Measurements from ENCODE around the gene PPP3CA. TPM values are rescaled to one million over a fixed set of nuclear protein-coding genes. Genes with fewer than 3 reads are reported as not detected.

The PPP3CA gene
- total RNA-seq, 1 experiment from 2014 or later = 133 TPM

- peak; percentile 40; the same call in 1 of the 2 replicates for ATAC-seq
- Histone ChIP-seq H2AFZ (ENCODE audit: low read depth, low read length, poor library complexity, severe bottlenecking) (peak overlapping the region; percentile 78), H3K27ac (ENCODE audit: low read depth, low read length) (peak overlapping the region; percentile 1; the same call in 1 of the 2 replicates), H3K9ac (ENCODE audit: low read length) (no peak overlapping the region), H3K79me2 (ENCODE audit: insufficient read depth, low read length) (no peaks in the 10 kb centered on the region), H4K20me1 (ENCODE audit: insufficient read depth) (no peaks in the 10 kb centered on the region), H3K27me3 (ENCODE audit: insufficient read depth, low read length) (no peaks in the 10 kb centered on the region), H3K4me1 (ENCODE audit: control insufficient read depth in 1 of 2, insufficient read depth in 2 of 2, low read length in 2 of 2) (peaks cover 0 to 15% of the 10 kb centered on the region in 2 experiments; a peak in 2 of 4 replicates), H3K36me3 (ENCODE audit: control insufficient read depth in 1 of 2, insufficient read depth in 2 of 2, low read length in 2 of 2) (no peaks in the 10 kb centered on the region), H3K9me2 (ENCODE audit: insufficient read depth) (no peaks in the 10 kb centered on the region), H3K4me3 (replicated peaks in 1 of 2; ENCODE audit: low read depth in 1 of 2, low read length in 2 of 2) (no peak overlapping the region), H3K9me3 (ENCODE audit: control insufficient read depth in 1 of 2, insufficient read depth in 1 of 2, low read depth in 1 of 2, low read length in 2 of 2) (no peaks in the 10 kb centered on the region), H3K4me2 (ENCODE audit: low read length) (peak overlapping the region; percentile 45)
- intact Hi-C loops (cut with micrococcal nuclease) = no loop called here
- CTCF ChIA-PET = no interaction called here
- no TSS peak for BruUV-seq (replicated peaks)
- no peak for DNase-seq (ENCODE audit: low read depth, low spot score)
- RAD21 ChIA-PET (ENCODE audit: low non-redundant PET in 1 of 2, low total read pairs in 2 of 2, uncharacterized antibody in 2 of 2, unreplicated experiment in 2 of 2) = no interaction called here
- POLR2A ChIA-PET = no interaction called here
- TF ChIP-seq CEBPB (IDR thresholded peaks at IDR 0.05; ENCODE audit: low read depth) (0 out of 2 replicates have a peak, but pooled peaks have one; percentile 23), SRF (IDR thresholded peaks at IDR 0.05; ENCODE audit: low read depth) (no peak), FOSL1 (IDR thresholded peaks at IDR 0.05; ENCODE audit: low read depth) (peak; percentile 37; the same call in 1 of the 2 replicates), MAX (IDR thresholded peaks at IDR 0.05) (0 out of 2 replicates have a peak, but pooled peaks have one; percentile 10), POLR2A (IDR thresholded peaks at IDR 0.05; ENCODE audit: borderline replicate concordance, extremely low read depth, insufficient read depth, insufficient read length) (no peak), CBX3 (IDR thresholded peaks at IDR 0.05; ENCODE audit: low read depth) (peak; percentile 41; the same call in 1 of the 2 replicates), JUND (IDR thresholded peaks at IDR 0.05) (peak; percentile 39; the same call in 1 of the 2 replicates), POLR2AphosphoS5 (IDR thresholded peaks at IDR 0.05; ENCODE audit: low read depth, low read length) (no peak), SP1 (IDR thresholded peaks at IDR 0.05; ENCODE audit: low read depth) (peak; percentile 43; the same call in 1 of the 2 replicates), YY1 (IDR thresholded peaks at IDR 0.05; ENCODE audit: extremely low read depth, insufficient replicate concordance, low read depth, low read length) (no peak)
Measured at GRCh38 chr4:101367201-101367600, 19.9 kb upstream of the PPP3CA start.

GRCh38 chr4:101366331-101366730 is 19.0 kb upstream of the PPP3CA start:
- H4K20me1 ChIP-seq (ENCODE audit: insufficient read depth) = no peaks in the 10 kb centered on the region
- intact Hi-C loops (cut with micrococcal nuclease) = no loop called here
- no peak for TF ChIP-seq SIN3A (IDR thresholded peaks at IDR 0.05; ENCODE audit: low read depth)
- no peak for TF ChIP-seq MAX (IDR thresholded peaks at IDR 0.05)
- no peak for TF ChIP-seq YY1 (IDR thresholded peaks at IDR 0.05; ENCODE audit: extremely low read depth, insufficient replicate concordance, low read depth, low read length)
- TF ChIP-seq SP1 (IDR thresholded peaks at IDR 0.05; ENCODE audit: low read depth) = no peak
- TF ChIP-seq JUND (IDR thresholded peaks at IDR 0.05) = no peak
- no peak for TF ChIP-seq CBX3 (IDR thresholded peaks at IDR 0.05; ENCODE audit: low read depth)
- no peak for TF ChIP-seq EZH2 (IDR thresholded peaks at IDR 0.05)
- no peak for TF ChIP-seq REST (IDR thresholded peaks at IDR 0.05; ENCODE audit: low read depth)
- no peak for TF ChIP-seq FOSL1 (IDR thresholded peaks at IDR 0.05; ENCODE audit: low read depth)
- TF ChIP-seq ZBTB33 (IDR thresholded peaks at IDR 0.05; ENCODE audit: extremely low read depth, insufficient replicate concordance, low read length) = no peak
- no peak for TF ChIP-seq POLR2AphosphoS5 (IDR thresholded peaks at IDR 0.05; ENCODE audit: low read depth, low read length)
- TF ChIP-seq SRF (IDR thresholded peaks at IDR 0.05; ENCODE audit: low read depth) = no peak

More at GRCh38 chr4:101366331-101366730, 19.0 kb upstream of the PPP3CA start:
- ChIA-PET RAD21 (ENCODE audit: low non-redundant PET in 1 of 2, low total read pairs in 2 of 2, uncharacterized antibody in 2 of 2, unreplicated experiment in 2 of 2) (no interaction called here), CTCF (no interaction called here), POLR2A (no interaction called here)
- Histone ChIP-seq H3K9me3 (ENCODE audit: control insufficient read depth in 1 of 2, insufficient read depth in 1 of 2, low read depth in 1 of 2, low read length in 2 of 2) (no peaks in the 10 kb centered on the region), H3K9me2 (ENCODE audit: insufficient read depth) (no peaks in the 10 kb centered on the region), H3K27ac (ENCODE audit: low read depth, low read length) (no peak overlapping the region), H3K27me3 (ENCODE audit: insufficient read depth, low read length) (no peaks in the 10 kb centered on the region), H3K4me3 (replicated peaks in 1 of 2; ENCODE audit: low read depth in 1 of 2, low read length in 2 of 2) (no peak overlapping the region), H3K4me2 (ENCODE audit: low read length) (no peak overlapping the region), H3K36me3 (ENCODE audit: control insufficient read depth in 1 of 2, insufficient read depth in 2 of 2, low read length in 2 of 2) (no peaks in the 10 kb centered on the region), H3K79me2 (ENCODE audit: insufficient read depth, low read length) (no peaks in the 10 kb centered on the region), H3K9ac (ENCODE audit: low read length) (no peak overlapping the region), H3K4me1 (ENCODE audit: control insufficient read depth in 1 of 2, insufficient read depth in 2 of 2, low read length in 2 of 2) (peaks cover 0 to 15% of the 10 kb centered on the region in 2 experiments; a peak in 2 of 4 replicates), H2AFZ (ENCODE audit: low read depth, low read length, poor library complexity, severe bottlenecking) (peak overlapping the region; percentile 48)
- ATAC-seq = no peak
- DNase-seq (ENCODE audit: low read depth, low spot score) = no peak
- no TSS peak for BruUV-seq (replicated peaks)

All from HCT116 (cell line).